MCF 10A (cell line): ENCODE results near the gene TBX5. TPM values are rescaled to one million over a fixed set of nuclear protein-coding genes. Genes with fewer than 3 reads are reported as not detected.

Experiments
- BruUV-seq: library from RNA; stranded (reverse); fragments of 400-500 nt; replicated peaks from 2 replicates; lab custom pipeline; 2021; lab: Mats Ljungman, UMichigan
- CTCF ChIA-PET: fragments of 300-600 bp; sonication (Branson Sonifier 250); formaldehyde crosslinking; extraction: SDS; loops from one replicate; lab custom pipeline; 2021; ENCODE audit warnings: antibody characterized with exemption, inconsistent platforms; lab: Yijun Ruan, JAX
- POLR2A ChIA-PET: fragments of 300-600, 350-650 bp; sonication (Branson Sonifier 250); formaldehyde crosslinking; extraction: SDS; loops from one replicate; lab custom pipeline; 2020; ENCODE audit warnings: antibody characterized with exemption, inconsistent platforms; lab: Yijun Ruan, JAX
- DNase-seq: peaks from one replicate; pipeline ENCODE4 v3.0.0-alpha.2; 2018; ENCODE audit not compliant: unreplicated experiment
- H3K27ac Mint-ChIP-seq: one replicate; pipeline ENCODE4 v1.8.0; 2022; ENCODE audit warnings: mild to moderate bottlenecking, low read depth, mixed read lengths; ENCODE audit not compliant: unreplicated experiment
- H3K27me3 Mint-ChIP-seq: one replicate; pipeline ENCODE4 v1.8.0; 2022; ENCODE audit warnings: mixed read lengths; ENCODE audit not compliant: insufficient read depth, unreplicated experiment
- H3K36me3 Mint-ChIP-seq: one replicate; pipeline ENCODE4 v1.8.0; 2022; ENCODE audit warnings: mild to moderate bottlenecking, moderate library complexity, mixed read lengths; ENCODE audit not compliant: insufficient read depth, unreplicated experiment
- H3K4me1 Mint-ChIP-seq: one replicate; pipeline ENCODE4 v1.8.0; 2022; ENCODE audit warnings: mixed read lengths; ENCODE audit not compliant: insufficient read depth, unreplicated experiment
- H3K4me3 Mint-ChIP-seq: one replicate; pipeline ENCODE4 v1.8.0; 2022; ENCODE audit warnings: mild to moderate bottlenecking, moderate library complexity, mixed read lengths; ENCODE audit not compliant: unreplicated experiment
- H3K9me3 Mint-ChIP-seq: one replicate; pipeline ENCODE4 v1.8.0; 2022; ENCODE audit warnings: mixed read lengths; ENCODE audit not compliant: unreplicated experiment
- CTCF ChIP-seq: fragments of 200-600 bp; IDR thresholded peaks from one replicate; pipeline ENCODE4 v1.8.0; 2022; ENCODE audit warnings: antibody characterized with exemption, mild to moderate bottlenecking; ENCODE audit not compliant: unreplicated experiment
- intact Hi-C: fragments of 100-400 bp; cut with micrococcal nuclease; formaldehyde crosslinking; loops from 2 replicates; pipeline ENCODE4 v1.14.1; 2022
- total RNA-seq: library from RNA; stranded (reverse); gene quantifications from 2 replicates; pipeline ENCODE4 v1.2.3, GENCODE V29; 2022

The TBX5 gene
- total RNA-seq, 1 experiment from 2014 or later = not detected

- H3K9me3 Mint-ChIP-seq = no peaks in the 10 kb centered on the region
Observed at GRCh38 chr12:114408886-114409851, 3.2 kb upstream of the TBX5 start.

GRCh38 chr12:114408471-114408885 lies 2.5 kb upstream of the TBX5 start:
- ChIA-PET CTCF (interaction anchor here (0.6 kb wide), 1 partner anchor 427 kb away, joined by 3 read pairs; no protein-coding TSS in a partner anchor), POLR2A (no interaction called here)
- intact Hi-C loops = no loop called here
- BruUV-seq = no TSS peak
- DNase-seq = no peak
- H3K4me1 Mint-ChIP-seq = no peaks in the 10 kb centered on the region
- no peak for TF ChIP-seq CTCF
- no peak overlapping the region for H3K4me3 Mint-ChIP-seq
- peaks cover 33% of the 10 kb centered on the region for H3K27me3 Mint-ChIP-seq
- H3K27ac Mint-ChIP-seq = no peak overlapping the region
- no peaks in the 10 kb centered on the region for H3K36me3 Mint-ChIP-seq
- no peaks in the 10 kb centered on the region for H3K9me3 Mint-ChIP-seq

More at GRCh38 chr12:114408886-114409851, 3.2 kb upstream of the TBX5 start:
- Mint-ChIP-seq H3K27ac (no peak overlapping the region), H3K36me3 (no peaks in the 10 kb centered on the region), H3K27me3 (peaks cover 40% of the 10 kb centered on the region), H3K4me1 (no peaks in the 10 kb centered on the region), H3K4me3 (no peak overlapping the region)
- POLR2A ChIA-PET = no interaction called here
- intact Hi-C loops = no loop called here
- CTCF ChIA-PET = interaction anchor here (0.6 to 0.7 kb wide), 2 partner anchors 337 to 428 kb away, joined by 3 read pairs; no protein-coding TSS in a partner anchor
- no TSS peak for BruUV-seq
- no peak for DNase-seq
- TF ChIP-seq CTCF = no peak

- Mint-ChIP-seq H3K9me3 (no peaks in the 10 kb centered on the region), H3K27ac (no peak overlapping the region), H3K4me3 (no peak overlapping the region), H3K36me3 (no peaks in the 10 kb centered on the region), H3K4me1 (no peaks in the 10 kb centered on the region), H3K27me3 (peaks cover 27% of the 10 kb centered on the region)
- BruUV-seq = no TSS peak
- intact Hi-C loops = no loop called here
- CTCF ChIA-PET = no interaction called here
- no peak for TF ChIP-seq CTCF
- DNase-seq = no peak
- POLR2A ChIA-PET = no interaction called here
Observed at GRCh38 chr12:114407842-114408411, 2.0 kb upstream of the TBX5 start.
